CD4-positive, alpha-beta T cell treated with Interleukin-21 for 1 hour (primary cell): ENCODE data around the gene RAB11B.
"Not testable (repeated sequence)": the region's sequence is repeated elsewhere in the genome, so short reads cannot be mapped to it uniquely, and the experiment has no call there.

Source experiments
- DNase-seq: peaks from one replicate; pipeline ENCODE4 v3.0.0-alpha.2; 2020

The RAB11B gene

GRCh38 chr19:8389891-8390616, at the start of gene RAB11B:
Gene RAB11B (plus strand): TSS chr19:8390360. CDS start chr19:8390417, 57 bp downstream.
- DNase-seq: peak; percentile 100

DNA sequence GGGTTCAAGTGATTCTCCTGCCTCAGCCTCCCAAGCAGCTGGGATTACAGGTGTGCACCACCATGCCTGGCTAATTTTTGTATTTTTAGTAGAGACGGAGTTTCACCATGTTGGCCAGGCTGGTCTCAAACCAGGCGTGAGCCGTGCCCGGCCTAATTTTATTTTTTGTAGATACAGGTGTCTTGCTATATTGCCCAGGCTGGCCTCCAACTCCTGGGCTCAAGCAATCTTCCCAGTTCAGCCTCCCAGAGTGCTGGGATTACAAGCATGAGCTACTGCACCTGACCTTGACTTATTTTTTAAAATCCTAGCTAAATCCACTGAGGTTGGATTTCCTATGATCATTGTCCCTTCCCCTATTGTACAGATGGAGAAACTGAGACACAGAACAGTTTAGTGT, 48.7 kb upstream of the RAB11B start:
- DNase-seq: not testable (repeated sequence)

DNA sequence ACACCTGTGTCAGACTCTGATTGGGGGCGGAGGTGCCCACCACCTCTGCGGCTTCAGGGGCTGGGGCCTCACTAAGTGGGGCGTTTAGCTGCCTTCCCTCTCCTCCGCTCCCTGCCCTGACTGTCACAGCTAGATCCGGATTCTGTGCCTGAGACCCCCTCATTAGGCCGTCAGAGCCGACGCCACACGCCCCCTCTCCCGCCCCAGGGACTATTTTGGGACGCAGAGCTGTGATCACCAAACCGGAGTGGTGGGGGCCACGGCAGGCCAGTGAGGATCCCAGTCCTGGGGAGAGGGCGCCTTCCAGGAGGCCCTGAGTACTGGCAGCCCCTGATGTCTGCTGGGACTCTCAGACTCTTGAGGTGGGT, 47.9 kb upstream of the RAB11B start:
- DNase-seq: no peak

- DNase-seq: peak; percentile 95
Measured at GRCh38 chr19:8342684-8343482, 47.3 kb upstream of the RAB11B start, which contains the start of gene KANK3. Gene KANK3 (minus strand): TSS chr19:8343262. CDS start chr19:8337828, 5,434 bp downstream.

- no peak for DNase-seq
Measured at GRCh38 chr19:8343483-8343844, 46.7 kb upstream of the RAB11B start.

GRCh38 chr19:8349629-8350372, 40.4 kb upstream of the RAB11B start:
- DNase-seq: not testable (repeated sequence)

GRCh38 chr19:8352134-8352827, 37.9 kb upstream of the RAB11B start:
- no peak for DNase-seq

GRCh38 chr19:8352845-8353244, 37.3 kb upstream of the RAB11B start:
- DNase-seq: not testable (repeated sequence)

- no peak for DNase-seq
Measured at GRCh38 chr19:8355631-8356402, 34.3 kb upstream of the RAB11B start.

DNA sequence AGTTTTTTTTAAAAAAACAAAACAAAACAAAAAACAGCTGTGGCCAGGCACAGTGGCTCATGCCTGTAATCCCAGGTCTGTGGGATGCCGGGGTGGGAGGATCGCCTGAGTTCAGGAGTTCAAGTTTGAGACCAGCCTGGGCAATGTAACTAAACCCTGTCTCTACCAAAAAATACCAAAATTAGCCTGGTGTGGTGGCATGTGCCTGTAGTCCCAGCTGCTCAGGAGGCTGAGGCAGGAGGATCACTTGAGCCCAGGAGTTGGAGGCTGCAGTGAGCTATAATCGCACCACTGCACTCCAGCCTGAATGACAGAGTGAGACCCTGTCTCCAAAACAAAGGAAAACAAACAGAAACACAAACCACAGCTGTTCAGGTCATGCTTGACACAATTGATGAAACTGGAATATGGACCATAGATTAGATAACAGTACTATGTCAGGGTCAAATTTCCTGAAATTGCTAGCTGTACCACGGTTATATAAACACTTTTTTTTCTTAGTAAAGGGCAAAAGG, 33.1 kb upstream of the RAB11B start:
- DNase-seq: no peak

DNA sequence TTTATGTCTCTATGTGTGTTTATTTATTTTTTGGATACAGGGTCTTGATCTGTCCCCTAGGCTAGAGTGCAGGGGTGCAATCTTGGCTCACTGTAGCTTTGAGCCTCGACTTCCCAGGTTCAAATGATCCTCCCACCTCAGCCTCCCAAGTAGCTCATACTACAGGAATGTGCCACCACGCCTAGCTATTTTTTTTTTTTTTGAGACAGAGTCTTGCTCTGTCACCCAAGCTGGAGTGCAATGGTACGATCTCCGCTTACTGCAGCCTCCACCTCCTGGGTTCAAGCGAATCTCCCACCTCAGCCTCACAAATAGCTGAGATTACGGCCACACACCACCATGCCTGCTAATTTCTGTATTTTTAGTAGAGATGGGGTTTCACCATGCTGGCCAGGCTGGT, 31.2 kb upstream of the RAB11B start:
- no peak for DNase-seq

GRCh38 chr19:8360196-8360595, 30.0 kb upstream of the RAB11B start:
- no peak for DNase-seq

DNA sequence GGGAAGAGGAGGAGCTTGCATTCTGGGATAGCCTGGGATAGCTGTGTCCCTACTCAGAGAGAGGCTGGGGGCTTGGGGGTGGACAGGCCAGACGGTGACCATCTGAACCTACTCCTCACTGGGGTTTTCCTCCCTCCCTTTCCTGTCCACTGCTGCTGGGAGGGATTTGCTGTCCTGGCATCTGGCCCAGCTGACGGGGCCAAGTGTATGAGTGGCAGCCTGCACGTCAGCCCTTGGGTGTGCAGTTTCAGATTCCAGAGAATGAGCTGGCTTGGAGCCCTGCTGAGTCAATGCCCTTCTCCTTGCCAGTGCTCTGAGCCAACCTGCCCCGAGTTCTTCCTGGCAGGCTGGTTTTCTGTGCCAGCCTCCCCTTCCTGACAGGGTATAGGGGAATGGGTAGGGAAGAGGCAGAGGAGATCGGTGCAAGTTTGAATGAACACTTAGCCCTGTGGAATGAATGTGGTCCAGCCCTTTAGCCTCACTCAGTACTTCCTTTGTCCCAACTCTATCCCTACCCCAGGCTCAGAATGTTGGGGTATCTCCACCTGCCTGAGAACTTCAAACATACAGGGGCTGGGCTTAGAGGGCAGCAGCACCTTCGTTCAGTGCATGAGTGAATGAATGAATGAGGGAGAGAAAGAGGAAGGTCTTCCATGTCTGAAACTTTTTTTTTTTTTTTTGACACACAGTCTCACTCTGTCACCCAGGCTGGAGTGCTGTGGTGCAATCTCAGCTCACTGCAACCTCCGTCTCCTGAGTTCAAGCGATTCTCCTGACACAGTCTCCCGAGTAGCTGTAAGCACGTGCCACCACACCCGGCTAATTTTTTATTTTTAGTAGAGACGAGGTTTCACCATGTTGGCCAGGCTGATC, 28.0 kb upstream of the RAB11B start:
- no peak for DNase-seq

GRCh38 chr19:8363803-8364771, 26.1 kb upstream of the RAB11B start, which contains the start of gene ANGPTL4:
Gene ANGPTL4 (plus strand): TSS chr19:8364155. CDS start chr19:8364322, 167 bp downstream.
- peak; percentile 56 for DNase-seq

DNA sequence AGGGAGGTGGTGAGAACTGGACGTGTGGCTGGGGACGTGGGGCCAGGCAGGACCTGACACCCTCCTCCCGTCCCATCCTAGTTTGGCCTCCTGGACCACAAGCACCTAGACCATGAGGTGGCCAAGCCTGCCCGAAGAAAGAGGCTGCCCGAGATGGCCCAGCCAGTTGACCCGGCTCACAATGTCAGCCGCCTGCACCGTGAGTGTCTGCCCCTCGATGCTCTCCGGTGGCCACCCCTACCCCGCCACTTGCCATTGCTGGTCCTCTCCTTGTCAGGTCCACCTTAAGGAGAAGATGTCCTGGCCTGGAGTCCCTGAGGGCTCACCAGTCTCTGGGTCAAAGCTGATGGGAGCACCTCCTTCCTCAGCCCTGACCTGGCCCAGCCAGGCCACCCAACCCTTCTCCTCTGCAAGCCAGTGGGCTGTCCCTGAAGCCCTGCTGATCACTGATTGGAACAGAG, 24.0 kb upstream of the RAB11B start:
- DNase-seq: no peak

DNA sequence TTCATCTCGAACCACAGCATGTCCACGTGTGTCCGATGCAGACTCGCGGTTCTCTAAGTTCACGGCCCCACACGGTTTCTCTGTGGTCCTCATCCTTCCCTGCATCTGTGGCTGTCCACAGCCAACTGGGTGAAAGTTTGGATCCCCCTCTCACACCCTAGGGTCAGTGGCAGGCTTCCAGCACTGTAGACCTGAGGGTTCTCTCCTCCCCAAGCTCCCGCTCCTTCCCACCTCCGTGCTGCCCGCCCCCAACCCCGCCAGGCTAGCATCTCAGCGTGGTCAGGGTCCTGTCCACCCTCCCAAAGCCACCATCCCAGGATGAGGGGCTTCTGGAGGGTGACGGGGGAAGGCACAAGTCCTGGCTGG, 23.2 kb upstream of the RAB11B start:
- no peak for DNase-seq

DNA sequence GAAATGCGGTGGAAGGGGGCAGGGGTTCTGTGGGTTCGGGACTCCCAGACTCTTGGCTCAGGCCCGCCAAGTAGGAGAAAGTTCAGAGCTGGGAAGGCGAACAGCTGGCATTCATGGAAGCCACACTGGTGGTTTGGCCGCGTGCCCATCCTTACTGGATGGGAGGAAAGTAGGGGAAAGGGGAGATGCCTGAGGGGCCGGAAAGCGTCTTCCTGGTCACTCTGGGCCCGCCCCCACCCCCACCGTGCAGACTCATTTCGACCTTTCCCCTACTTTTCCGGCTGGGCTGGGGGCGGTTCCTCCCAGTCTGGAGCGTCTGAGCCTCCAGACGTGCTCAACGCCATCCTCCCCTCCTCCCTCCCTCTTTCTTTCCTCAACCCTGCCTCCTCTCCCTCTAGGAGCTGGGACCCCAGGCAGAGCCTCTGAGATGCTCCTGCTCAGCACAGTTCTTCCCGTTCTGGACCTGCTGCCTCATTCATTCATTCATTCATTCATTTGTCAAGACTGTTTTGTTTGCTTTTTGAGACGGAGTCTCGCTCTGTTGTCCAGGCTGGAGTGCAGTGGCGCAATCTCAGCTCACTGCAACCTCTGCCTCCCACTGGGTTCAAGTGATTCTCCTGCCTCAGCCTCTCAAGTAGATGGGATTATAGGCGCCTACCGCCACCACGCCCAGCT, 22.7 kb upstream of the RAB11B start:
- no peak for DNase-seq

DNA sequence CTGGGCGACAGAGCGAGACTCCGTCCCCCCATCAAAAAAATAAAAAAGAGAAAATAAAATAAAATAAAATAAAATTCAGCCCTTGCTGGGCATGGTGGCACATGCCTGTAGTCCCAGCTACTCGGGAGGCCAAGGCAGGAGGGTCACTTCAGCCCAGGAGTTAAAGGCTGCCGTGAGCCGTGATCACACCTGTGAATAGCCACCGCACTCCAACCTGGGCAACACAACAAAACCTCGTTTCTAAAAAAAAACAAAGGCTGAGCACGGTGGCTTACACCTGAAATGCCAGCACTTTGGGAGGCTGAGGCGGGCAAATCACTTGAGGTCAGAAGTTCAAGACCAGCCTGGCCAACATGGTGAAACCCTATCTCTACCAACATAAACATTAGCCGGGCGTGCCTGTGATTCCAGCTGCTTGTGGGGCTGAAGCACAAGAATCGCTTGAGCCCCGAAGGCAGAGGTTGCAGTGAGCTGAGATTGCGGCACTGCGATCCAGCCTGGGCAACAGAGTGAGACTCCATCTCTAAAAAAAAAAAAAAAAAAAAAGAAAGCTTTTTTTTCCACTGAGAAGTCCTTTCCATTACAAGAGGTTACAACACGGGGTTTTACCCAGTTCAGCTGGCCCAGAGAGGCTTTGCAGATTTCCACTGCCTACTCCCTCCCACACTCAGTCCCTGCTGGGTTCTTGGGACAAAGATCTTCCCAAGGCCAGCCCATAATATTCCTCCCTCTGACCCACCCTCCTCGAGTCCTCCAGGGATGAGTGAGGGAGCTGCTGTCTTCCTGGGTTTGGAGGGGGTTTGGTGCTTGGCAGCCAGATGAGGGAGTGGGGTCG, 19.8 kb upstream of the RAB11B start:
- DNase-seq: no peak
